SU-DHL-6 (cell line): ENCODE results near the gene PAQR6.

Source experiments
- H2AFZ ChIP-seq: fragments of 200-600 bp; sonication (generic); 2 replicates; pipeline ENCODE4 v1.6.1; 2014; ENCODE audit warnings: low read depth, mild to moderate bottlenecking, moderate library complexity, mixed read lengths, antibody characterized with exemption, low read length; ENCODE audit not compliant: severe bottlenecking
- H3F3A ChIP-seq: fragments of 200-600 bp; shearing (Covaris generic); 2 replicates; pipeline ENCODE4 v1.6.0; 2016; ENCODE audit warnings: antibody characterized with exemption, mild to moderate bottlenecking; ENCODE audit not compliant: insufficient read depth
- H3K27ac ChIP-seq: fragments of 200-600 bp; sonication (generic); 2 replicates; pipeline ENCODE4 v1.5.1; 2016; ENCODE audit warnings: low read depth, mild to moderate bottlenecking, low read length, moderate library complexity, mixed read lengths
- H3K27me3 ChIP-seq: fragments of 200-600 bp; sonication (generic), shearing (Covaris generic); 2 replicates; pipeline ENCODE4 v1.6.0; 2014; ENCODE audit warnings: mild to moderate bottlenecking, low read length
- H3K36me3 ChIP-seq: fragments of 200-600 bp; sonication (generic); 2 replicates; pipeline ENCODE4 v1.6.1; 2014; ENCODE audit warnings: mild to moderate bottlenecking, low read length, mixed read lengths
- H3K4me2 ChIP-seq: fragments of 300-600, 200-600 bp; shearing (Covaris generic), sonication (generic); 2 replicates; pipeline ENCODE4 v1.6.0; 2014; ENCODE audit warnings: low read length, low read depth, mild to moderate bottlenecking; ENCODE audit not compliant: poor library complexity, severe bottlenecking
- H3K4me3 ChIP-seq: fragments of 200-600 bp; sonication (generic); 2 replicates; pipeline ENCODE4 v1.5.1; 2014; ENCODE audit warnings: antibody characterized with exemption, low read length, mild to moderate bottlenecking, mixed read lengths; ENCODE audit not compliant: insufficient read depth, poor library complexity, severe bottlenecking
- H3K79me2 ChIP-seq: fragments of 200-600 bp; sonication (generic); 2 replicates; pipeline ENCODE4 v1.6.1; 2014; ENCODE audit warnings: mild to moderate bottlenecking, low read length, moderate library complexity; ENCODE audit not compliant: insufficient read depth
- H3K9ac ChIP-seq: fragments of 200-600 bp; sonication (generic); 2 replicates; pipeline ENCODE4 v1.7.0; 2014; ENCODE audit warnings: mild to moderate bottlenecking, low read length
- H3K9me2 ChIP-seq: fragments of 200-600 bp; sonication (generic); replicated peaks from 2 replicates; pipeline ENCODE4 v1.6.1; 2014; ENCODE audit warnings: low read length; ENCODE audit not compliant: insufficient read depth
- H3K9me3 ChIP-seq: fragments of 200-600 bp; sonication (generic); 2 replicates; pipeline ENCODE4 v1.6.1; 2014; ENCODE audit warnings: low read length, mixed read lengths; ENCODE audit not compliant: insufficient read depth
- H4K20me1 ChIP-seq: fragments of 200-600 bp; sonication (generic); 2 replicates; pipeline ENCODE4 v1.6.1; 2014; ENCODE audit warnings: low read depth, mild to moderate bottlenecking, antibody characterized with exemption, low read length, moderate library complexity, mixed read lengths
- EZH2phosphoT487 ChIP-seq: fragments of 200-600 bp; sonication (generic), shearing (Covaris generic); conservative IDR thresholded peaks from 2 replicates; pipeline ENCODE4 v1.6.1; 2018; ENCODE audit warnings: mild to moderate bottlenecking, antibody characterized with exemption, low read length, moderate library complexity, mixed read lengths
- TF ChIP-seq, protein P1 (sequence below): fragments of 200-600 bp; sonication (generic); IDR thresholded peaks from one replicate; pipeline ENCODE4 v1.5.1; 2017; ENCODE audit warnings: antibody characterized with exemption, mild to moderate bottlenecking, low read length, moderate library complexity; ENCODE audit not compliant: insufficient read depth, poor library complexity, severe bottlenecking

The PAQR6 gene

DNA sequence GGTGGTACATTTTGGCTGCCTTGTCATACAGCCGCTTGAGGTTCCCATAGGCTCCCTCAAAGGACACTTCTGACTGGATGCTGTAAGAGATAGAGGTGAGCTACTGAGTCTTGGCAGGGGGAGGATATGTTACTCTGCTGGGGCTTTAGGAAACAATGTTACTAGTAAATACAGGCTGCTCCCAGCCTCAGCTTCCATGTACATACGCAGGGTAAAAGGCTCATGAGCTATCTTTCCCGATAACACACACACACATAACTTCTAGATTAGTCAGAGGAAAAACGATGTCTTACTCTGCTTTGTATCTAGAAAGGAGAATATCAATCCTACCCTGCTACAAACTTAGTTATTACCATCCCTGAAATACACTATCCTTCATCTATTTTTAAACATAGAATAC lies 20.5 kb upstream of the PAQR6 start:
- Histone ChIP-seq H3F3A (0 out of 2 replicates have a peak, but pooled peaks cover 3% of the 10 kb centered on the region), H3K9me3 (no peaks in the 10 kb centered on the region), H3K27me3 (no peaks in the 10 kb centered on the region), H3K36me3 (peaks cover 15% of the 10 kb centered on the region), H2AFZ (no peak overlapping the region), H3K27ac (no peak overlapping the region), H3K4me2 (no peak overlapping the region), H3K79me2 (no peaks in the 10 kb centered on the region), H3K9ac (no peak overlapping the region), H4K20me1 (no peaks in the 10 kb centered on the region), H3K9me2 (no peaks in the 10 kb centered on the region), H3K4me3 (no peak overlapping the region)
- TF ChIP-seq, protein P1, sequence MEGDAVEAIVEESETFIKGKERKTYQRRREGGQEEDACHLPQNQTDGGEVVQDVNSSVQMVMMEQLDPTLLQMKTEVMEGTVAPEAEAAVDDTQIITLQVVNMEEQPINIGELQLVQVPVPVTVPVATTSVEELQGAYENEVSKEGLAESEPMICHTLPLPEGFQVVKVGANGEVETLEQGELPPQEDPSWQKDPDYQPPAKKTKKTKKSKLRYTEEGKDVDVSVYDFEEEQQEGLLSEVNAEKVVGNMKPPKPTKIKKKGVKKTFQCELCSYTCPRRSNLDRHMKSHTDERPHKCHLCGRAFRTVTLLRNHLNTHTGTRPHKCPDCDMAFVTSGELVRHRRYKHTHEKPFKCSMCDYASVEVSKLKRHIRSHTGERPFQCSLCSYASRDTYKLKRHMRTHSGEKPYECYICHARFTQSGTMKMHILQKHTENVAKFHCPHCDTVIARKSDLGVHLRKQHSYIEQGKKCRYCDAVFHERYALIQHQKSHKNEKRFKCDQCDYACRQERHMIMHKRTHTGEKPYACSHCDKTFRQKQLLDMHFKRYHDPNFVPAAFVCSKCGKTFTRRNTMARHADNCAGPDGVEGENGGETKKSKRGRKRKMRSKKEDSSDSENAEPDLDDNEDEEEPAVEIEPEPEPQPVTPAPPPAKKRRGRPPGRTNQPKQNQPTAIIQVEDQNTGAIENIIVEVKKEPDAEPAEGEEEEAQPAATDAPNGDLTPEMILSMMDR = no peak
- TF ChIP-seq EZH2phosphoT487 = no peak

- H3F3A ChIP-seq = no peaks in the 10 kb centered on the region
- no peak overlapping the region for H2AFZ ChIP-seq
- TF ChIP-seq, protein P1 = no peak
- no peak for TF ChIP-seq EZH2phosphoT487
- no peak overlapping the region for H3K9ac ChIP-seq
- H3K27ac ChIP-seq = no peak overlapping the region
- H3K27me3 ChIP-seq = no peaks in the 10 kb centered on the region
- no peaks in the 10 kb centered on the region for H3K9me3 ChIP-seq
- H3K36me3 ChIP-seq = peaks cover 13% of the 10 kb centered on the region; the same call in 1 of the 2 replicates
- no peaks in the 10 kb centered on the region; the same call in 1 of the 2 replicates for H3K79me2 ChIP-seq
- H3K9me2 ChIP-seq = no peaks in the 10 kb centered on the region
- H4K20me1 ChIP-seq = no peaks in the 10 kb centered on the region
- H3K4me3 ChIP-seq = no peak overlapping the region
- H3K4me2 ChIP-seq = no peak overlapping the region
Measured at GRCh38 chr1:156266051-156266450, 18.2 kb upstream of the PAQR6 start.

DNA sequence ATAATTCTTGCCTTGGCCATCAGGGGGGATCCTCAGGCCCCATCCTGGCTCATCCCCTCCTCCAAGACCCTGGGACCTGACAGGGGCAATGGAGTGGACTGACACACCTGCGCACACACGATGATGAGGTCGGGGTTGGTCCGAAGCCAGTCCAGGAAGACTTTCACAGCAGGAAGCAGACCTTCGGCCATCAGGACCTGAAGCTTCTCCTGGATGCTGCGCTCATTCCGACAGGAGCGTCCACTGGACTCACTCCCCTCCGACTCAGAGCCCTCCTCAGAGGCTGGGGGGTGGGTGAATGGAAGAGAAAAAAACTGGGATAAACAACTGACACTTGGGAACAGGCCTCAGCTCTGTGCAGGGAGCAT lies 15.4 kb upstream of the PAQR6 start:
- H3K9me3 ChIP-seq = no peaks in the 10 kb centered on the region
- TF ChIP-seq, protein P1 = no peak
- TF ChIP-seq EZH2phosphoT487 = no peak
- H3F3A ChIP-seq = no peaks in the 10 kb centered on the region
- H3K9ac ChIP-seq = no peak overlapping the region
- no peaks in the 10 kb centered on the region for H3K9me2 ChIP-seq
- no peaks in the 10 kb centered on the region; the same call in 1 of the 2 replicates for H3K79me2 ChIP-seq
- H3K4me2 ChIP-seq = no peak overlapping the region
- H3K36me3 ChIP-seq = peaks cover 23% of the 10 kb centered on the region; the same call in 1 of the 2 replicates
- H3K27me3 ChIP-seq = no peaks in the 10 kb centered on the region
- H3K27ac ChIP-seq = no peak overlapping the region
- no peaks in the 10 kb centered on the region for H4K20me1 ChIP-seq
- no peak overlapping the region for H3K4me3 ChIP-seq
- H2AFZ ChIP-seq = no peak overlapping the region
